K562 (cell line): ENCODE measurements around the gene DENND2C. TPM values are rescaled to one million over a fixed set of nuclear protein-coding genes. Genes with fewer than 3 reads are reported as not detected.

Experiments
- HLTF ChIP-seq: fragments of 450-650 bp; IDR thresholded peaks from 2 replicates; pipeline ENCODE4 v1.6.1; 2016
- PML ChIP-seq: IDR thresholded peaks from 2 replicates; pipeline ENCODE4 v1.6.1; 2012; ENCODE audit warnings: low read length, inconsistent platforms
- SUPT5H ChIP-seq: fragments of 450-650 bp; IDR thresholded peaks from 2 replicates; pipeline ENCODE4 v1.6.1; 2016
- TARDBP ChIP-seq: fragments of 450-650 bp; IDR thresholded peaks from 2 replicates; pipeline ENCODE4 v1.6.1; 2016
- XRCC4 ChIP-seq: IDR thresholded peaks from one replicate; pipeline ENCODE4 v1.6.1; 2011; ENCODE audit not compliant: insufficient read depth, insufficient read length; ENCODE audit errors: extremely low read depth
- ZNF239 ChIP-seq: fragments of 250-450 bp; sonication (Bioruptor Pico); IDR thresholded peaks from 2 replicates; pipeline ENCODE4 v1.4.0; 2020; ENCODE audit warnings: mild to moderate bottlenecking
- polyA plus RNA-seq, 8 experiments: library from polyadenylated mRNA; depleted of rRNA in 4 of 8; stranded (reverse) in 5 of 8; unstranded in 3 of 8; fragments of >200 nt; fragmentation: Nextera tagmentation in 2 of 8; fragmentation: Illumina TruSeq in 1 of 8; extraction: Ambion mirVana in 2 of 8; extraction: Trizol in 1 of 8; gene quantifications; 2 replicates each; pipeline versions ENCODE4 v1.2.1 to v1.2.3, GENCODE V29; 2011 to 2014; ENCODE audit warnings: inconsistent platforms in 1 of 8, missing spikeins in 1 of 8
- total RNA-seq, 7 experiments: library from RNA; depleted of rRNA in 6 of 7; stranded (reverse); fragments of >200 nt in 6 of 7; fragmentation: Illumina TruSeq in 2 of 7; extraction: Trizol in 2 of 7; gene quantifications; 2 replicates each; pipeline versions ENCODE4 v1.2.1 to v1.2.3, GENCODE V29; 2011 to 2021; ENCODE audit warnings: low replicate concordance in 1 of 7
- TF ChIP-seq, protein P1 (sequence below), 3 experiments: fragments of 200-800 bp in 1 of 3; fragments of 250-450 bp in 1 of 3; fragments of 450-650 bp in 1 of 3; sonication (Bioruptor Pico) in 1 of 3; sonication (Bioruptor generic) in 1 of 3; formaldehyde crosslinking in 1 of 3; IDR thresholded peaks; 2 replicates each; pipeline versions ENCODE4 v1.6.1 to v1.8.0; 2016 to 2022; ENCODE audit warnings: mild to moderate bottlenecking in 2 of 3, missing genetic modification characterization in 2 of 3, missing compliant biosample characterization in 1 of 3, moderate library complexity in 1 of 3
- TF ChIP-seq, protein P2 (sequence below): fragments of 450-650 bp; IDR thresholded peaks from 2 replicates; pipeline ENCODE4 v1.6.1; 2016; ENCODE audit warnings: mild to moderate bottlenecking, moderate library complexity

The DENND2C gene
- total and polyA plus RNA-seq, 9 of the 15 experiments (the other 6 are each of a cell fraction or from before 2014, with no cell fraction given), result 0.03 to 0.25 (median 0.14) TPM

DNA sequence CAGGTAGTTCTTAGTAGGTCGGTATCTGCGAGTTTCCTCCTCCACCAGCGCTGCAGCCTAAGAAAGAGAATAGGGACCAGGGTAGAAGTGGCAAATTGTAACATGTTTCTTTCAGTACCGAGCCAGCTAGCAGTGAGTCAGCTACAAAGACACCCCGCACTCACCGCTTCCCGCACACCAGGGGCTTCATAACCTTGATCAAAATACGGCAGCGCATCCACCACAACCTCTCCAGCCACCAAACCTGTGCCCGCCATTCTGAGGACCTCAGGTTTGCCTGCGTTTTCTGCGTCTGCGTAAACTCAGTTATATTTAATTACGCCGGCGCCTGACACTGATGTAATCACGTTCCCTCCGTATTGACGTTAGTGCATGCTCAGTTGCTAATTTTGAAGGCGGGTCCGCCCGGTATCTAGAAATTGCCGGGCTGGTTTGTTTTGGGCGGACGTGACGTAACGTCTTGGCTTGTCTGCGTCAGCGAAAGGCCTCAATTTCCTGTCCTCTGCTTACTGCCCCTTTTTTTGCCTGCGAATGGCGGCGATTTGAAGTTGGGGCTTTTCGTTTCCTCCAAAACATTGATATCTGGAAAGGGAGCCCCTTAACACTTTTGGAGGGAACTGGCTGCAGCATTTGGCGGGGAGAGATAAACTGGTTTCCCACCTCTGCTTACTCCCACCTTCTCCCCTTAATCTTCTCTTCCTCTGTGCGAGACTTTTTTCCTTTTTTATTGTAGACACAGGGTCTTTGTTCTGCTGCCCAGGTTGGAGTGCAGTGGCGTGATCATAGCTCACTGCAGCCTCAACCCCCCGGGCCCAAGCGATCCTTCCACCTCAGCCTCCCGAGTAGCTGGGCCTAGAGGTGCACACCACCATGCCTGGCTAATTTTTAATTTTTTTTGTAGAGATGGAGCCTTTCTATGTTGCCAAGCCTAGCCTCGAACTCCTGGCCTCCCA lies 88.2 kb downstream of the DENND2C start, which contains the start of gene BCAS2 (continued):
- TF ChIP-seq ZNF239 (CRISPR knock-in tag) (peak; percentile 51), XRCC4 (no peak), TARDBP (peak; percentile 93; the same call in 1 of the 2 replicates), SUPT5H (peak; percentile 97), PML (peak; percentile 91), HLTF (peak; percentile 56; the same call in 1 of the 2 replicates)
- TF ChIP-seq, protein P1, sequence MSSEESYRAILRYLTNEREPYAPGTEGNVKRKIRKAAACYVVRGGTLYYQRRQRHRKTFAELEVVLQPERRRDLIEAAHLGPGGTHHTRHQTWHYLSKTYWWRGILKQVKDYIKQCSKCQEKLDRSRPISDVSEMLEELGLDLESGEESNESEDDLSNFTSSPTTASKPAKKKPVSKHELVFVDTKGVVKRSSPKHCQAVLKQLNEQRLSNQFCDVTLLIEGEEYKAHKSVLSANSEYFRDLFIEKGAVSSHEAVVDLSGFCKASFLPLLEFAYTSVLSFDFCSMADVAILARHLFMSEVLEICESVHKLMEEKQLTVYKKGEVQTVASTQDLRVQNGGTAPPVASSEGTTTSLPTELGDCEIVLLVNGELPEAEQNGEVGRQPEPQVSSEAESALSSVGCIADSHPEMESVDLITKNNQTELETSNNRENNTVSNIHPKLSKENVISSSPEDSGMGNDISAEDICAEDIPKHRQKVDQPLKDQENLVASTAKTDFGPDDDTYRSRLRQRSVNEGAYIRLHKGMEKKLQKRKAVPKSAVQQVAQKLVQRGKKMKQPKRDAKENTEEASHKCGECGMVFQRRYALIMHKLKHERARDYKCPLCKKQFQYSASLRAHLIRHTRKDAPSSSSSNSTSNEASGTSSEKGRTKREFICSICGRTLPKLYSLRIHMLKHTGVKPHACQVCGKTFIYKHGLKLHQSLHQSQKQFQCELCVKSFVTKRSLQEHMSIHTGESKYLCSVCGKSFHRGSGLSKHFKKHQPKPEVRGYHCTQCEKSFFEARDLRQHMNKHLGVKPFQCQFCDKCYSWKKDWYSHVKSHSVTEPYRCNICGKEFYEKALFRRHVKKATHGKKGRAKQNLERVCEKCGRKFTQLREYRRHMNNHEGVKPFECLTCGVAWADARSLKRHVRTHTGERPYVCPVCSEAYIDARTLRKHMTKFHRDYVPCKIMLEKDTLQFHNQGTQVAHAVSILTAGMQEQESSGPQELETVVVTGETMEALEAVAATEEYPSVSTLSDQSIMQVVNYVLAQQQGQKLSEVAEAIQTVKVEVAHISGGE (CRISPR knock-in tag; IDR thresholded peaks at IDR 0.05), result peak in 2 of 3 experiments; percentile 31 to 81; a peak in 3 of 6 replicates
- TF ChIP-seq, protein P2, sequence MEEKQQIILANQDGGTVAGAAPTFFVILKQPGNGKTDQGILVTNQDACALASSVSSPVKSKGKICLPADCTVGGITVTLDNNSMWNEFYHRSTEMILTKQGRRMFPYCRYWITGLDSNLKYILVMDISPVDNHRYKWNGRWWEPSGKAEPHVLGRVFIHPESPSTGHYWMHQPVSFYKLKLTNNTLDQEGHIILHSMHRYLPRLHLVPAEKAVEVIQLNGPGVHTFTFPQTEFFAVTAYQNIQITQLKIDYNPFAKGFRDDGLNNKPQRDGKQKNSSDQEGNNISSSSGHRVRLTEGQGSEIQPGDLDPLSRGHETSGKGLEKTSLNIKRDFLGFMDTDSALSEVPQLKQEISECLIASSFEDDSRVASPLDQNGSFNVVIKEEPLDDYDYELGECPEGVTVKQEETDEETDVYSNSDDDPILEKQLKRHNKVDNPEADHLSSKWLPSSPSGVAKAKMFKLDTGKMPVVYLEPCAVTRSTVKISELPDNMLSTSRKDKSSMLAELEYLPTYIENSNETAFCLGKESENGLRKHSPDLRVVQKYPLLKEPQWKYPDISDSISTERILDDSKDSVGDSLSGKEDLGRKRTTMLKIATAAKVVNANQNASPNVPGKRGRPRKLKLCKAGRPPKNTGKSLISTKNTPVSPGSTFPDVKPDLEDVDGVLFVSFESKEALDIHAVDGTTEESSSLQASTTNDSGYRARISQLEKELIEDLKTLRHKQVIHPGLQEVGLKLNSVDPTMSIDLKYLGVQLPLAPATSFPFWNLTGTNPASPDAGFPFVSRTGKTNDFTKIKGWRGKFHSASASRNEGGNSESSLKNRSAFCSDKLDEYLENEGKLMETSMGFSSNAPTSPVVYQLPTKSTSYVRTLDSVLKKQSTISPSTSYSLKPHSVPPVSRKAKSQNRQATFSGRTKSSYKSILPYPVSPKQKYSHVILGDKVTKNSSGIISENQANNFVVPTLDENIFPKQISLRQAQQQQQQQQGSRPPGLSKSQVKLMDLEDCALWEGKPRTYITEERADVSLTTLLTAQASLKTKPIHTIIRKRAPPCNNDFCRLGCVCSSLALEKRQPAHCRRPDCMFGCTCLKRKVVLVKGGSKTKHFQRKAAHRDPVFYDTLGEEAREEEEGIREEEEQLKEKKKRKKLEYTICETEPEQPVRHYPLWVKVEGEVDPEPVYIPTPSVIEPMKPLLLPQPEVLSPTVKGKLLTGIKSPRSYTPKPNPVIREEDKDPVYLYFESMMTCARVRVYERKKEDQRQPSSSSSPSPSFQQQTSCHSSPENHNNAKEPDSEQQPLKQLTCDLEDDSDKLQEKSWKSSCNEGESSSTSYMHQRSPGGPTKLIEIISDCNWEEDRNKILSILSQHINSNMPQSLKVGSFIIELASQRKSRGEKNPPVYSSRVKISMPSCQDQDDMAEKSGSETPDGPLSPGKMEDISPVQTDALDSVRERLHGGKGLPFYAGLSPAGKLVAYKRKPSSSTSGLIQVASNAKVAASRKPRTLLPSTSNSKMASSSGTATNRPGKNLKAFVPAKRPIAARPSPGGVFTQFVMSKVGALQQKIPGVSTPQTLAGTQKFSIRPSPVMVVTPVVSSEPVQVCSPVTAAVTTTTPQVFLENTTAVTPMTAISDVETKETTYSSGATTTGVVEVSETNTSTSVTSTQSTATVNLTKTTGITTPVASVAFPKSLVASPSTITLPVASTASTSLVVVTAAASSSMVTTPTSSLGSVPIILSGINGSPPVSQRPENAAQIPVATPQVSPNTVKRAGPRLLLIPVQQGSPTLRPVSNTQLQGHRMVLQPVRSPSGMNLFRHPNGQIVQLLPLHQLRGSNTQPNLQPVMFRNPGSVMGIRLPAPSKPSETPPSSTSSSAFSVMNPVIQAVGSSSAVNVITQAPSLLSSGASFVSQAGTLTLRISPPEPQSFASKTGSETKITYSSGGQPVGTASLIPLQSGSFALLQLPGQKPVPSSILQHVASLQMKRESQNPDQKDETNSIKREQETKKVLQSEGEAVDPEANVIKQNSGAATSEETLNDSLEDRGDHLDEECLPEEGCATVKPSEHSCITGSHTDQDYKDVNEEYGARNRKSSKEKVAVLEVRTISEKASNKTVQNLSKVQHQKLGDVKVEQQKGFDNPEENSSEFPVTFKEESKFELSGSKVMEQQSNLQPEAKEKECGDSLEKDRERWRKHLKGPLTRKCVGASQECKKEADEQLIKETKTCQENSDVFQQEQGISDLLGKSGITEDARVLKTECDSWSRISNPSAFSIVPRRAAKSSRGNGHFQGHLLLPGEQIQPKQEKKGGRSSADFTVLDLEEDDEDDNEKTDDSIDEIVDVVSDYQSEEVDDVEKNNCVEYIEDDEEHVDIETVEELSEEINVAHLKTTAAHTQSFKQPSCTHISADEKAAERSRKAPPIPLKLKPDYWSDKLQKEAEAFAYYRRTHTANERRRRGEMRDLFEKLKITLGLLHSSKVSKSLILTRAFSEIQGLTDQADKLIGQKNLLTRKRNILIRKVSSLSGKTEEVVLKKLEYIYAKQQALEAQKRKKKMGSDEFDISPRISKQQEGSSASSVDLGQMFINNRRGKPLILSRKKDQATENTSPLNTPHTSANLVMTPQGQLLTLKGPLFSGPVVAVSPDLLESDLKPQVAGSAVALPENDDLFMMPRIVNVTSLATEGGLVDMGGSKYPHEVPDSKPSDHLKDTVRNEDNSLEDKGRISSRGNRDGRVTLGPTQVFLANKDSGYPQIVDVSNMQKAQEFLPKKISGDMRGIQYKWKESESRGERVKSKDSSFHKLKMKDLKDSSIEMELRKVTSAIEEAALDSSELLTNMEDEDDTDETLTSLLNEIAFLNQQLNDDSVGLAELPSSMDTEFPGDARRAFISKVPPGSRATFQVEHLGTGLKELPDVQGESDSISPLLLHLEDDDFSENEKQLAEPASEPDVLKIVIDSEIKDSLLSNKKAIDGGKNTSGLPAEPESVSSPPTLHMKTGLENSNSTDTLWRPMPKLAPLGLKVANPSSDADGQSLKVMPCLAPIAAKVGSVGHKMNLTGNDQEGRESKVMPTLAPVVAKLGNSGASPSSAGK, result peak; percentile 83
